HCT116 (cell line): ENCODE measurements around the gene BICDL2. TPM values are rescaled to one million over a fixed set of nuclear protein-coding genes. Genes with fewer than 3 reads are reported as not detected.

Experiments used
- ATAC-seq: fragments of 200-7000 bp; cut with Tn5 transposase; 2 replicates; pipeline ENCODE4 v1.9.1; 2020; ENCODE audit warnings: mild to moderate bottlenecking, moderate library complexity
- BruUV-seq: library from RNA; stranded (reverse); fragments of 400-500 nt; replicated peaks from 2 replicates; lab custom pipeline; 2021; lab: Mats Ljungman, UMichigan
- CTCF ChIA-PET: fragments of 300-600 bp; sonication (Branson Sonifier 250); formaldehyde crosslinking; loops from one replicate; lab custom pipeline; 2021; ENCODE audit warnings: antibody characterized with exemption; lab: Charles Lee
- POLR2A ChIA-PET: fragments of 300-600, 350-600 bp; sonication (Branson Sonifier 250); formaldehyde crosslinking; loops from one replicate; lab custom pipeline; 2021; ENCODE audit warnings: antibody characterized with exemption; lab: Charles Lee
- RAD21 ChIA-PET, 2 experiments: fragments of 300-600 bp; sonication (Branson Sonifier 250); formaldehyde crosslinking; loops; one replicate each; lab custom pipeline; 2023; ENCODE audit warnings: low total read pairs in 2 of 2; ENCODE audit not compliant: uncharacterized antibody in 2 of 2, unreplicated experiment in 2 of 2, low non-redundant PET in 1 of 2; lab: Charles Lee
- DNase-seq: peaks from one replicate; pipeline ENCODE4 v3.0.0-alpha.2; 2010; ENCODE audit warnings: low read depth, low spot score
- H2AFZ ChIP-seq: fragments of 200-600 bp; shearing (Covaris generic), sonication (generic); 2 replicates; pipeline ENCODE4 v1.6.1; 2017; ENCODE audit warnings: low read depth, mixed run types, mixed read lengths, antibody characterized with exemption, low read length; ENCODE audit not compliant: poor library complexity, severe bottlenecking
- H3K27ac ChIP-seq: 2 replicates; pipeline ENCODE4 v1.5.1; 2012; ENCODE audit warnings: low read depth, low read length
- H3K27me3 ChIP-seq: fragments of 200-600 bp; sonication (generic); 2 replicates; pipeline ENCODE4 v1.6.1; 2016; ENCODE audit warnings: mixed run types, low read length, mixed read lengths; ENCODE audit not compliant: insufficient read depth
- H3K36me3 ChIP-seq, 2 experiments: fragments of 200-500 bp in 1 of 2; fragments of 200-600 bp in 1 of 2; sonication (Bioruptor generic) in 1 of 2; sonication (generic) in 1 of 2; 2 replicates each; pipeline versions ENCODE4 v1.5.1 to v1.6.1; 2014 to 2016; ENCODE audit warnings: low read length in 2 of 2, inconsistent platforms in 1 of 2, mixed read lengths in 1 of 2, mixed run types in 1 of 2; ENCODE audit not compliant: insufficient read depth in 2 of 2, control insufficient read depth in 1 of 2
- H3K4me1 ChIP-seq, 2 experiments: fragments of 200-600 bp in 1 of 2; sonication (generic) in 1 of 2; 2 replicates each; pipeline versions ENCODE4 v1.5.1 to v1.6.1; 2012 to 2017; ENCODE audit warnings: low read length in 2 of 2, inconsistent platforms in 1 of 2, mild to moderate bottlenecking in 1 of 2, mixed read lengths in 1 of 2, mixed run types in 1 of 2, moderate library complexity in 1 of 2; ENCODE audit not compliant: insufficient read depth in 2 of 2, control insufficient read depth in 1 of 2
- H3K4me2 ChIP-seq: fragments of 200-600 bp; sonication (generic); 2 replicates; pipeline ENCODE4 v1.6.1; 2017; ENCODE audit warnings: mixed run types, low read length, mixed read lengths
- H3K4me3 ChIP-seq, 2 experiments: fragments of 200-600 bp in 1 of 2; sonication (generic) in 1 of 2; replicated peaks in 1 of 2; 2 replicates each; pipeline ENCODE4 v1.5.1; 2011 to 2016; ENCODE audit warnings: low read length in 2 of 2, control low read depth in 1 of 2, low read depth in 1 of 2, mild to moderate bottlenecking in 1 of 2, mixed read lengths in 1 of 2, mixed run types in 1 of 2
- H3K79me2 ChIP-seq: fragments of 200-600 bp; sonication (generic); 2 replicates; pipeline ENCODE4 v1.6.1; 2017; ENCODE audit warnings: mild to moderate bottlenecking, mixed run types, low read length, moderate library complexity, mixed read lengths; ENCODE audit not compliant: insufficient read depth
- H3K9ac ChIP-seq: fragments of 200-600 bp; sonication (generic); 2 replicates; pipeline ENCODE4 v1.6.1; 2016; ENCODE audit warnings: low read length, mixed read lengths
- H3K9me2 ChIP-seq: fragments of 200-600 bp; sonication (generic), shearing (Covaris generic); 2 replicates; pipeline ENCODE4 v1.6.1; 2017; ENCODE audit warnings: mixed run types, mild to moderate bottlenecking, moderate library complexity; ENCODE audit not compliant: insufficient read depth
- H3K9me3 ChIP-seq, 2 experiments: fragments of 200-500 bp in 1 of 2; fragments of 200-600 bp in 1 of 2; sonication (Bioruptor generic) in 1 of 2; sonication (generic) in 1 of 2; 2 replicates each; pipeline ENCODE4 v1.6.1; 2014 to 2017; ENCODE audit warnings: low read length in 2 of 2, mixed read lengths in 2 of 2, inconsistent platforms in 1 of 2, low read depth in 1 of 2, mild to moderate bottlenecking in 1 of 2, mixed run types in 1 of 2, moderate library complexity in 1 of 2; ENCODE audit not compliant: control insufficient read depth in 1 of 2, insufficient read depth in 1 of 2
- H4K20me1 ChIP-seq: fragments of 200-600 bp; sonication (generic), shearing (Covaris generic); 2 replicates; pipeline ENCODE4 v1.6.1; 2017; ENCODE audit warnings: mixed run types, mild to moderate bottlenecking, moderate library complexity; ENCODE audit not compliant: insufficient read depth
- CEBPB ChIP-seq: IDR thresholded peaks from 2 replicates; pipeline ENCODE4 v1.6.1; 2012; ENCODE audit warnings: low read depth
- POLR2AphosphoS5 ChIP-seq: IDR thresholded peaks from 2 replicates; pipeline ENCODE4 v1.6.1; 2011; ENCODE audit warnings: mild to moderate bottlenecking, low read depth, low read length, moderate library complexity
- ZBTB33 ChIP-seq: IDR thresholded peaks from 2 replicates; pipeline ENCODE4 v1.6.1; 2011; ENCODE audit warnings: mild to moderate bottlenecking, low read length, moderate library complexity; ENCODE audit not compliant: insufficient replicate concordance; ENCODE audit errors: extremely low read depth
- intact Hi-C: fragments of 100-400 bp; cut with micrococcal nuclease; formaldehyde crosslinking; loops from 2 replicates; pipeline ENCODE4 v1.10.0; 2022
- total RNA-seq: library from RNA; stranded (reverse); gene quantifications from one replicate; pipeline ENCODE4 v1.2.1, GENCODE V29; 2021; ENCODE audit not compliant: unreplicated experiment

The BICDL2 gene
- total RNA-seq, 1 experiment from 2014 or later: 21.3 TPM

DNA sequence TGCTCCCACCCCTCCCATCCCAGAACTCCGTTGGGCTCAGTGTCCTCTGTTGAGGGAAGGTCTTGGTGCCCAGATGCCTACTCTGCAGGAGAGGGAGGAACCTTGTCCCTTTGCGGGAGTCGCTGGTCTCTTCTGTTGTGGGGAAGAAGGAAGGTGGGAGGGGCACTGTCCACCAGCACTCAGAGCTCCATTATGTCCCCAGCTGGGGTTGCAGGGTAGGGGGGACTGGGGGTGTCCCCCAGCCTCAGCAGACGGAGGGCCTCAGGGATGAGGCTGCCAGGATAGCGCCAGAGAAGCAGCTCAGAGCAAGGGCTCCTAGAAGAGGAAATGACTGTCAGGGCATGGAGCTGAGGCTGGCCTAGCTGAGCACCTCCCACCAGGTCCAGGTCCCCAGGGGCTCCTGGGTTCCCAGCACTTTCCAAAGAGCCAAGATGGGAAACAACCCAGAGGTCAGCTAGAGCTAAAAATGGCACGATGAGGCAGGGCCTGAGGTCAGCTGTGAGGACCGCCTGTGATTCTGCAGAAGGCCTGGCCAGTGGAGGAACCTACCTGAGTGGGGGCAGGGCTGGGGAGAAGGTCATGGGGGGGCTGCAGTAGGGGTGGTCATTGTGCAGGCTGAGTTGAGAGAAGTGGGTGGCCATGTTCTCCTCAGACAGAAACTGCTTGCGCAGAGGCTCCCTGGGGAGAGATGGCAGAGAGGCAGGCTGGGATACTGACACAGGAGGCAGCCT is 13.9 kb downstream of the BICDL2 start:
- Histone ChIP-seq H3K4me1 (peaks cover 29 to 64% of the 10 kb centered on the region in 2 experiments), H3K36me3 (peaks cover 8 to 32% of the 10 kb centered on the region in 2 experiments; a peak in 2 of 4 replicates), H3K9me2 (no peaks in the 10 kb centered on the region), H3K9ac (peak overlapping the region; percentile 99), H3K27ac (peak overlapping the region; percentile 100), H3K9me3 (no peaks in the 10 kb centered on the region), H3K27me3 (no peaks in the 10 kb centered on the region), H3K79me2 (peaks cover 26% of the 10 kb centered on the region; the same call in 1 of the 2 replicates), H2AFZ (no peak overlapping the region), H3K4me3 (peak overlapping the region; percentile 94 to 95), H4K20me1 (no peaks in the 10 kb centered on the region), H3K4me2 (peak overlapping the region; percentile 86)
- ChIA-PET POLR2A (interaction anchor here (0.7 to 8.2 kb wide), 13 partner anchors 8 to 867 kb away, joined by 3 to 188 read pairs (median 5); partner anchors contain the start of genes KREMEN2, TRAF7 and ZNF213), RAD21 (interaction anchor here in 1 of 2 experiments (1.0 kb wide), 1 partner anchor 19 kb away, joined by 3 read pairs; no protein-coding TSS in a partner anchor), CTCF (interaction anchor here (1.1 to 6.1 kb wide), 7 partner anchors 9 to 40 kb away, joined by 3 to 39 read pairs (median 5); partner anchors contain the start of gene CLDN9)
- ATAC-seq (peak; percentile 0), DNase-seq (no peak)
- intact Hi-C loops: loop anchor here (5.0 kb wide), 2 partner anchors 41 to 866 kb away; partner anchors contain the start of genes PKMYT1 and TRAF7
- BruUV-seq: TSS peak; percentile 53
- peak; percentile 89 for TF ChIP-seq POLR2AphosphoS5
- TF ChIP-seq ZBTB33: peak; percentile 10
- TF ChIP-seq CEBPB: no peak
